B cell (primary cell): ENCODE results near the gene MBD3. TPM values are rescaled to one million over a fixed set of nuclear protein-coding genes. Genes with fewer than 3 reads are reported as not detected.

Experiments
- ATAC-seq: fragments of 200-7000 bp; cut with Tn5 transposase; one replicate; pipeline ENCODE4 v1.10.0; 2021; ENCODE audit warnings: low read depth, mild to moderate bottlenecking, moderate number of reproducible peaks, moderate library complexity
- CTCF ChIA-PET: fragments of 350-600 bp; sonication (Branson Sonifier 250); formaldehyde crosslinking; loops from one replicate; lab custom pipeline; 2021; ENCODE audit warnings: antibody characterized with exemption, inconsistent platforms; lab: Charles Lee
- POLR2A ChIA-PET: fragments of 350-600 bp; sonication (Branson Sonifier 250); formaldehyde crosslinking; loops from one replicate; lab custom pipeline; 2021; ENCODE audit warnings: antibody characterized with exemption; lab: Charles Lee
- DNase-seq: peaks from one replicate; pipeline ENCODE4 v3.0.0; 2013
- H2AFZ ChIP-seq: 2 replicates; pipeline ENCODE4 v1.6.1; 2012; ENCODE audit warnings: mild to moderate bottlenecking, low read depth, low read length; ENCODE audit not compliant: insufficient read depth, poor library complexity, severe bottlenecking
- H3K27ac ChIP-seq, 2 donors: 1 replicate in 1 of 2; 2 replicates in 1 of 2; pipeline ENCODE4 v1.5.1; 2012 to 2013; ENCODE audit warnings: low read length in 2 of 2, mild to moderate bottlenecking in 2 of 2, moderate library complexity in 1 of 2
- H3K27me3 ChIP-seq, 4 experiments: fragments of 200-600 bp in 1 of 4; sonication (generic) in 1 of 4; replicated peaks in 1 of 4; 1 replicate in 2 of 4; 2 replicates in 2 of 4; pipeline versions ENCODE4 v1.6.1 to v1.7.0; 2013 to 2016; ENCODE audit warnings: low read length in 3 of 4, mild to moderate bottlenecking in 2 of 4, mixed read lengths in 1 of 4, moderate library complexity in 1 of 4; ENCODE audit not compliant: insufficient read depth in 4 of 4, control insufficient read depth in 3 of 4; ENCODE audit errors: control extremely low read depth in 1 of 4
- H3K36me3 ChIP-seq, 2 experiments: replicated peaks in 1 of 2; 1 replicate in 1 of 2; 2 replicates in 1 of 2; pipeline versions ENCODE4 v1.6.1 to v1.7.1; 2013; ENCODE audit warnings: low read length in 1 of 2; ENCODE audit not compliant: insufficient read depth in 2 of 2, control insufficient read depth in 1 of 2; ENCODE audit errors: control extremely low read depth in 1 of 2, extremely low read depth in 1 of 2
- H3K4me1 ChIP-seq, 2 donors: fragments of 200-600 bp in 1 of 2; sonication (generic) in 1 of 2; 1 replicate in 1 of 2; 2 replicates in 1 of 2; pipeline versions ENCODE4 v1.5.1 to v1.6.1; 2013 to 2017; ENCODE audit warnings: low read length in 2 of 2; ENCODE audit not compliant: control insufficient read depth in 2 of 2, insufficient read depth in 2 of 2
- H3K4me2 ChIP-seq: replicated peaks from 2 replicates; pipeline ENCODE3; 2012; ENCODE audit warnings: mild to moderate bottlenecking, low read depth, low read length; ENCODE audit not compliant: poor library complexity, severe bottlenecking
- H3K4me3 ChIP-seq, 5 experiments: fragments of 200-600 bp in 1 of 5; sonication (generic) in 1 of 5; 1 replicate in 3 of 5; 2 replicates in 2 of 5; pipeline versions ENCODE4 v1.5.1 to v1.7.0; 2011 to 2016; ENCODE audit warnings: low read length in 4 of 5, mild to moderate bottlenecking in 4 of 5, low read depth in 2 of 5, control low read depth in 1 of 5, moderate library complexity in 1 of 5; ENCODE audit not compliant: insufficient read depth in 1 of 5; ENCODE audit errors: control extremely low read depth in 1 of 5, extremely low read depth in 1 of 5
- H3K79me2 ChIP-seq: fragments of 200-600 bp; sonication (generic); one replicate; pipeline ENCODE4 v1.6.0; 2016; ENCODE audit warnings: low read length; ENCODE audit not compliant: control insufficient read depth, insufficient read depth
- H3K9ac ChIP-seq: fragments of 200-600 bp; sonication (generic); 2 replicates; pipeline ENCODE4 v1.6.1; 2017; ENCODE audit warnings: mild to moderate bottlenecking, low read length, moderate library complexity
- H3K9me3 ChIP-seq, 3 donors: one replicate each; pipeline versions ENCODE4 v1.6.1 to v1.7.1; 2013; ENCODE audit warnings: low read length in 2 of 3; ENCODE audit not compliant: control insufficient read depth in 2 of 3, insufficient read depth in 1 of 3; ENCODE audit errors: control extremely low read depth in 1 of 3
- H4K20me1 ChIP-seq: 2 replicates; pipeline ENCODE4 v1.6.0; 2012; ENCODE audit warnings: mild to moderate bottlenecking, low read length; ENCODE audit not compliant: insufficient read depth, control insufficient read depth, poor library complexity, severe bottlenecking
- H3K27ac Mint-ChIP-seq: one replicate; pipeline ENCODE4 v1.8.0; 2021; ENCODE audit warnings: mixed read lengths
- H3K27me3 Mint-ChIP-seq: one replicate; pipeline ENCODE4 v1.8.0; 2021; ENCODE audit warnings: mixed read lengths
- H3K4me1 Mint-ChIP-seq: one replicate; pipeline ENCODE4 v1.8.0; 2021; ENCODE audit warnings: mixed read lengths
- H3K4me3 Mint-ChIP-seq: one replicate; pipeline ENCODE4 v1.8.0; 2021; ENCODE audit warnings: mixed read lengths
- H3K9me3 Mint-ChIP-seq: one replicate; pipeline ENCODE4 v1.8.0; 2022; ENCODE audit warnings: mixed read lengths; ENCODE audit not compliant: insufficient read depth
- EZH2 ChIP-seq: IDR thresholded peaks from 2 replicates; pipeline ENCODE4 v1.6.1; 2012; ENCODE audit warnings: borderline replicate concordance, low read depth, mild to moderate bottlenecking, moderate library complexity, low read length; ENCODE audit not compliant: insufficient read depth, poor library complexity, severe bottlenecking
- WGBS: methylation state at CpG from one replicate; pipeline ENCODE4 v1.1.5; 2013; ENCODE audit warnings: missing lambda C conversion rate; ENCODE audit not compliant: insufficient coverage; 5-methylcytosine and 5-hydroxymethylcytosine counted together
- intact Hi-C: fragments of 100-400 bp; cut with micrococcal nuclease; formaldehyde crosslinking; loops from one replicate; pipeline ENCODE4 v1.10.0; 2022
- polyA plus RNA-seq: library from polyadenylated mRNA; depleted of rRNA; stranded (reverse); fragments of >200 nt; gene quantifications from 2 replicates; pipeline ENCODE4 v1.2.3, GENCODE V29; 2012
- total RNA-seq, 2 donors: library from RNA; stranded (reverse); fragments of 120-200 nt in 1 of 2; gene quantifications; 1 replicate in 1 of 2; 2 replicates in 1 of 2; pipeline versions ENCODE4 v1.2.3 to v1.2.4, GENCODE V29; 2013 to 2022
- TF ChIP-seq, protein P1 (sequence below): fragments of 200-600 bp; IDR thresholded peaks from one replicate; pipeline ENCODE4 v1.8.0; 2022; ENCODE audit warnings: antibody characterized with exemption, mild to moderate bottlenecking

MBD3 gene
- total and polyA plus RNA-seq, 2 donors (not counting 1 experiment from before 2014, with no cell fraction given) = 48.1 to 84.6 TPM

DNA sequence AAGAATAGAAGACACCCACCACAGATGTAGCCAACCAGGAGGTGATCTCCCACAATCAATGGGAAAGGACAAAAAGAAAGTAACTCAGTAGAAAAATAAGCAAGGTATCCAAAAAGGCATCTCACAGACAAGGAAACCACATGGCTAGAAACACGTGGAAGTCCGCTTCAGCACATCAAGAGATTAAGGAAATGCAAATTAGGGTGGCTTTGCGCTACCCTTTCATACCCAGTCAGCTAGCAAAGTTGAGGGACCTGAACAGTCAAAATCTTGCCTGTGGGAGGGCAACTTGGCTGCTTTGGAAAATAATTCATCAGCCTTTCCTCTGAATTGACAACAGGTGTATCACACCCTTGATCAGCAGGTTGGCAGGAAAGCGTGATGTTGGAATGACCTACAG is 24.2 kb upstream of the MBD3 start:
- ATAC-seq = peak; percentile 35
- H3K36me3 ChIP-seq = peaks cover 0 to 83% of the 10 kb centered on the region in 2 experiments

DNA sequence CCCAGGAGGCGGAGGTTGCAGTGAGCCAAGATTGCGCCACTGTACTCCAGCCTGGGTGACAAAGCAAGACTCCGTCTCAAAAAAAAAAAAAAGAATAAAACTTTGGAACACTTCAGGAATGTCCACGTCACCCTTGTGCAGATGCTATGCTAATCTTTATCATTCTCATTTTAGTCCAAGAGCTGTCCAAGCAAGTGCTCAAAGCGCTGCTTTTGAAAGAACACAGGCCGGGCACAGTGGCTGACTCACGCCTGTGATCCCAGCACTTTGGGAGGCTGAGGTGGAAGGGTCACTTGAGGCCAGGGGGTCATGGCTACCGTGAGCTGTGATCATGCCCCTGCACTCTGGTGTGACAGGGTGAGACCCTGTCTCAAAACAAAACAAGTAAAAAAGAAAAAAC is 23.7 kb upstream of the MBD3 start:
- Mint-ChIP-seq H3K9me3 (no peaks in the 10 kb centered on the region), H3K4me1 (peaks cover 28% of the 10 kb centered on the region), H3K27ac (peak overlapping the region; percentile 84), H3K4me3 (no peak overlapping the region), H3K27me3 (no peaks in the 10 kb centered on the region)
- H4K20me1 ChIP-seq = peaks cover 99% of the 10 kb centered on the region
- H3K27me3 ChIP-seq = no peaks in the 10 kb centered on the region
- ATAC-seq (no peak), DNase-seq (no peak)
- no peaks in the 10 kb centered on the region for H3K9me3 ChIP-seq
- intact Hi-C loops = no loop called here
- POLR2A ChIA-PET = no interaction called here
- H2AFZ ChIP-seq = no peak overlapping the region
- peak overlapping the region in 1 of 2 donors; percentile 2 for H3K27ac ChIP-seq
- WGBS = 100% methylated on average over 3 of the region's 8 CpGs
- peaks cover 0 to 82% of the 10 kb centered on the region in 2 experiments for H3K36me3 ChIP-seq
- CTCF ChIA-PET = interaction anchor here (0.6 to 3.7 kb wide), 9 partner anchors 11 to 664 kb away, joined by 3 to 12 read pairs (median 3); no protein-coding TSS in a partner anchor
- TF ChIP-seq EZH2 = no peak
- TF ChIP-seq, protein P1, sequence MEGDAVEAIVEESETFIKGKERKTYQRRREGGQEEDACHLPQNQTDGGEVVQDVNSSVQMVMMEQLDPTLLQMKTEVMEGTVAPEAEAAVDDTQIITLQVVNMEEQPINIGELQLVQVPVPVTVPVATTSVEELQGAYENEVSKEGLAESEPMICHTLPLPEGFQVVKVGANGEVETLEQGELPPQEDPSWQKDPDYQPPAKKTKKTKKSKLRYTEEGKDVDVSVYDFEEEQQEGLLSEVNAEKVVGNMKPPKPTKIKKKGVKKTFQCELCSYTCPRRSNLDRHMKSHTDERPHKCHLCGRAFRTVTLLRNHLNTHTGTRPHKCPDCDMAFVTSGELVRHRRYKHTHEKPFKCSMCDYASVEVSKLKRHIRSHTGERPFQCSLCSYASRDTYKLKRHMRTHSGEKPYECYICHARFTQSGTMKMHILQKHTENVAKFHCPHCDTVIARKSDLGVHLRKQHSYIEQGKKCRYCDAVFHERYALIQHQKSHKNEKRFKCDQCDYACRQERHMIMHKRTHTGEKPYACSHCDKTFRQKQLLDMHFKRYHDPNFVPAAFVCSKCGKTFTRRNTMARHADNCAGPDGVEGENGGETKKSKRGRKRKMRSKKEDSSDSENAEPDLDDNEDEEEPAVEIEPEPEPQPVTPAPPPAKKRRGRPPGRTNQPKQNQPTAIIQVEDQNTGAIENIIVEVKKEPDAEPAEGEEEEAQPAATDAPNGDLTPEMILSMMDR = no peak
- H3K79me2 ChIP-seq = peaks cover 32% of the 10 kb centered on the region
- H3K4me1 ChIP-seq = peaks cover 19 to 39% of the 10 kb centered on the region in 2 donors
- H3K4me2 ChIP-seq = peak overlapping the region; percentile 26
- H3K9ac ChIP-seq = no peak overlapping the region
- H3K4me3 ChIP-seq = no peak overlapping the region

More for the DNA sequence above, 24.2 kb upstream of the MBD3 start:
- peak overlapping the region; percentile 26 for H3K4me2 ChIP-seq
- H3K4me3 ChIP-seq = no peak overlapping the region
- peaks cover 36% of the 10 kb centered on the region for H3K79me2 ChIP-seq
- peak overlapping the region; percentile 45 for H3K4me3 Mint-ChIP-seq
- peaks cover 100% of the 10 kb centered on the region for H4K20me1 ChIP-seq
- DNase-seq = peak; percentile 54
- CTCF ChIA-PET = interaction anchor here (0.6 to 3.7 kb wide), 11 partner anchors 11 to 665 kb away, joined by 3 to 12 read pairs (median 3); no protein-coding TSS in a partner anchor
- H3K27me3 ChIP-seq = no peaks in the 10 kb centered on the region
- H3K9me3 Mint-ChIP-seq = no peaks in the 10 kb centered on the region
- H3K4me1 Mint-ChIP-seq = peaks cover 28% of the 10 kb centered on the region
- H2AFZ ChIP-seq = no peak overlapping the region
- H3K9me3 ChIP-seq = no peaks in the 10 kb centered on the region
- peak overlapping the region; percentile 84 for H3K27ac Mint-ChIP-seq
- H3K9ac ChIP-seq = no peak overlapping the region
- peaks cover 19 to 42% of the 10 kb centered on the region in 2 donors for H3K4me1 ChIP-seq
- intact Hi-C loops = no loop called here
- H3K27ac ChIP-seq = peak overlapping the region in 1 of 2 donors; percentile 2
- 23% methylated on average over 4 of the region's 4 CpGs for WGBS
- TF ChIP-seq EZH2 = no peak
- TF ChIP-seq, protein P1 = no peak
- no peaks in the 10 kb centered on the region for H3K27me3 Mint-ChIP-seq
- POLR2A ChIA-PET = no interaction called here
